Superior temporal gyrus (tissue), 1 donor: ENCODE results near the gene RILP.

Source experiments
- DNase-seq: peaks from one replicate; pipeline ENCODE4 v3.0.0-alpha.2; 2016; ENCODE audit errors: extremely low spot score

RILP gene

DNA sequence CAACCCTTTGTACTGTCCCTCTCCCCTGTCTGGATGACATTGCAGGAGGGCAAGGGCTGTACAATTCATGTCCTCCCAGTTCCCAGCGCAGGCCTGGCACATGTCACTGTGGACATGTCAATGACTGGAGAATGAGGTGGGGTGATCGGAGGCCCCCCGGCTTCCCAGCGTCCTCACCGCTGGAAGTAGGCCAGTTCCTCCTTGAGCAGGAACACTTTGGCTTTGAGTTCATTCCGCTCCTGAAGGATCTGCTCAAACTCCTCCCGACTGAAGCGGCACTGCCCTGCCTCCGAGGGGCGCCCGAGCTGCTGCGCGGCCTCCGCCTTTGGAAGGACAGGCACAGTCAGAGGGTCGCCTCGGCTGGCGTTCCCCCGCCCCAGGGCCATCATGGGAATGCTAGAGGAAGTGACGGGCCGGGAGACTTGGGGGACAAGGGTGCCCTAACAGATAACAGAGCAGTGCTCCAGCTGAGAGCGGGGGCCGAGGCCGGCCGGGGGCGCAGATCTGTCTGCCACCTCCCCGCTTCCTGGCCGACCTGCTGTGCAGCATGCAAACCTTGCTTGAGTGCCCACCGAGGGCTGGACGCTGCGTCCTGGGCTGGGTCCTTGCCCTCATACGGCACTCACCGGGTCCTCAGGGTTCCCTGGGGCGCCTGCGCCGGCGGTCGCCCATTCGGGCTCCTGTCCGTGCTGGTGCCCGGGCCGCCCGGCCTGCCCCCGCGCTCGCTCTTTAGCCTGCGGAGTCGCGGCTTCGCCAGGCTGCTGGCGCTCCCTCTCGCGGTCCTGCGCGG lies 1.3 kb downstream of the RILP start:
- no peak for DNase-seq

GRCh38 chr17:1647802-1648171 lies 1.9 kb downstream of the RILP start:
- DNase-seq: no peak

- no peak for DNase-seq
Observed at GRCh38 chr17:1646199-1646875, 3.3 kb downstream of the RILP start.

- DNase-seq: no peak
Observed at GRCh38 chr17:1645207-1646171, 4.2 kb downstream of the RILP start, which contains the start of gene SCARF1. Gene SCARF1, minus strand, starts transcription at chr17:1645732. Its CDS starts 35 bp downstream, at chr17:1645697.

GRCh38 chr17:1644493-1645206 lies 5.0 kb downstream of the RILP start:
- no peak for DNase-seq

DNA sequence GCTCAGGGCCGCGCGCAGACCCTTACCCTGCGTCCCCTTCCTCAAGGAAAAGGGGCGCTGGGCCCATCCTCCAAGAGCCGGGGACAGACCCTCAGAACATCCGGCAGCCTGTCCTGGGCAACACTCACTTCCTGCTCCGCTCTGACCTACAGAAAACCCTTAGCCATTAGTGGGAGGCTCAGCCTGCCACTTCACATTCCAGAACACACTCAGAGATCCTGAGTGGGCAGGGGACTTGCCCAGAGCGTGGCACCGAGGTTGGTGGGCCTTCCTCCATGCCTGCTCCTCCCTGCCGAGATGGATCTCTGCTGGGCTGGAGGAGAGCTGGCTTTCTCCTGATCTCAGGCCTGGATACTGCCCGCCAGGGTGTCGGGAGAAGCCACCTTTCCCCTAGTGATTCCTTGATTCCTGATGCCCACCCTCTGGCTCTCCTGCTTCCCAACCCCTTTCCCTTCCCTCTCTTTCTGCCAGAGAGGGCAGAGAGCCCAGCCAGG lies 5.6 kb downstream of the RILP start:
- DNase-seq: no peak

DNA sequence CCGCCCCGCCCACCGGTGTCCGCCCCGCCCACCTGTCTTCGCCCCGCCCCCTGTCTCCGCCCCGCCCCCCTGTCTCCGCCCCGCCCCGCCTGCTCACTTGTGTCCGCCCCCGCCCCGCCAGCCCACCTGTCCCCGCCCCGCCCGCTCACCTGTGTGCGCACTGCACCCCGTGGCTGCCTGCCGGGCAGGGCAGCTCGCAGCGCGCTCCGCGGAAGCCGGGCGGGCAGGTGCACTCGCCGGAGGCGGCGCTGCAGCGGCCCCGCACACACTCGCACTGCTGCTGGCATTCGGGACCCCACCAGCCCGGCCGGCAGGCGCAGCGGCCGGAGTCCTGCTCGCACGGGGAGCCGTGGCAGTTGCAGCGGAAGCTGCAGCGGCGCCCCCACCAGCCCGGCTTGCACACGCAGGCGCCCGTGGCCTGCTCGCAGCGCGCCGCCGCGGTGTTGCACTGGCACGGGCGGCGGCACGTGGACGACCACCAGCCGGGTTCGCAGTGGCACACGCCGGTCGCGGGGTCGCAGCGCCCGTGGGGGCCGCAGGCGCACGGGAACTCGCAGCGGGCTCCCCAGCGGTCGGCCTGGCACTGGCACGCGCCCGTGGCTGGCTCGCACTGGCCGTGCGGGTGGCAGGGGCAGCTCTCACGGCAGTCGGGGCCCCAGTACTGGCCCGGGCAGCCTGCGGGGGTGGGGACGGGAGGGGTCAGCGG lies 6.2 kb downstream of the RILP start:
- no peak for DNase-seq

DNA sequence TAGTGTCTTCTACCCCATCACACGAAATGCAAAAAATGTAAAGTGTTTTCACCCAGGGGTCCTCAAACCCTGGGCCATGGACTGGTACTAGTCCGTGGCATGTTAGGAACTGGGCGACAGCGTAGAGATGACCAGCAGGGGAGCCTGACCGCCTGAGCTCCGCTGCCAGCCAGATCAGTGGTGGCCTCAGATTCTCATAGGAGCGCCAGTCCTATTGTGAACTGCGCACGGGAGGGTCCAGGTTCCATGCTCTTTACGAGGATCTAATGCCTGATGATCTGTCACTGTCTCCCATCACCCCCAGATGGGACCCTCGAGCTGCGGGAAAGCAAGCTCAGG lies 8.6 kb downstream of the RILP start:
- DNase-seq: no peak

GRCh38 chr17:1640329-1641064 lies 9.2 kb downstream of the RILP start:
- DNase-seq: no peak

DNA sequence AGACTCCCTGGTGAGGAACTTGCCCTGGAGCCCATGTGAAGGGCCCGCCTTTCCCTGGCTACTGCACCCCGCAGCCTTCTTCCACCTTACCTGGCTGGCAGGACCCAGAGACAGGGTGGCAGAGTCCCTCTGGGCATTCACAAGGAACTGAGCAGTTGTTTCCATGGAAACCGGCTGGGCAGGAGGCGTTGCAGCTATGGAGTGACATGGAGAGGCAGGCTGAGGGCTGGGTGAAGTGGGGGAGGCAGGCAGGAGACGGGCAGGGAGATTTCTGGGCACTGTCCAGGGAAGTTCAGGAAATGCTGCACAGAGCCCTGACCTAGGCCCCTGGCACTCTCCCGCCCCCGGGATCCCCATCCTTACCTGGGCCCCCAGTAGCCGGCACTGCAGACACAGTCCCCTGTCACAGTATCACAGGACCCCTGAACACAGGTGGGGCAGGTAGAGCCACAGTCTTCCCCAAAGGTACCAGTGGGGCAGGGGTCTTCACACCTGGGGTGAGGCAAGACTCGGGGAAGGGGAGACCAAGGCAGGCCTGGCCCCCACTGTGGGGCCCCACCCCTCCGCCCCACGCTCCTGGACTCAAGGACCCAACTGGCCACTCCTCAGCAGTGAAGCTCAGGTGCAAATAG lies 10.0 kb downstream of the RILP start:
- no peak for DNase-seq

DNA sequence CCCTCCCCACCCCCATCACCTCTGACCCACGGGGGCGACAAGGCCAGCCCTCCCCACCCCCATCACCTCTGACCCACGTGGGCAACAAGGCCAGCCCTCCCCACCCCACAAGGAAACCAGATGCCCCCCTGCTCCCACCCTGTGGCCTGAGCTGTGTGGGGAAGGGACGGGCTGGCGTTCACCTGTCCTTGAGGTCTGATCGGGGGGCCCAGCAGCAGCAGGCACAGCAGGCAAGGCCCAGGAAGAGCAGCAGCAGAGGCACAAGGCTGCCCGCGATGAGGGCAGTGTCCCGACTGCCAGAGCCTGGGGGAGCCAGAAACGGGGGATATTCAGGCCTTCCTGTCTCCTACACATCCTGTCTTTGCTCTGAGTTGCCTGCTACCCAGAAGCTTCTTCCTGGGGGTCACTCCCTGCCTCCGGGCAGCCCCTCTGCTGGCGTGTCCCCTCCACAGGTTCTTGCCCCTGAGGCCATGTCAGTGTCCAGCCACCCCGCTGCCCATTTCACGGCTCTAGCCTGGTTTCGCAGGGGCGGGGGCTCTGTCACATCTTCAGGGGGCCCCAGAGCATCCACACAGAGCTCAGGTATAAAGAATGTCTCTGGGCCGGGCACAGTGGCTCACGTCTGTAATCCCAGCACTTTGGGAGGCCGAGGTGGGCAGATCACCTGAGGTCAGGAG lies 10.9 kb downstream of the RILP start:
- no peak for DNase-seq

DNA sequence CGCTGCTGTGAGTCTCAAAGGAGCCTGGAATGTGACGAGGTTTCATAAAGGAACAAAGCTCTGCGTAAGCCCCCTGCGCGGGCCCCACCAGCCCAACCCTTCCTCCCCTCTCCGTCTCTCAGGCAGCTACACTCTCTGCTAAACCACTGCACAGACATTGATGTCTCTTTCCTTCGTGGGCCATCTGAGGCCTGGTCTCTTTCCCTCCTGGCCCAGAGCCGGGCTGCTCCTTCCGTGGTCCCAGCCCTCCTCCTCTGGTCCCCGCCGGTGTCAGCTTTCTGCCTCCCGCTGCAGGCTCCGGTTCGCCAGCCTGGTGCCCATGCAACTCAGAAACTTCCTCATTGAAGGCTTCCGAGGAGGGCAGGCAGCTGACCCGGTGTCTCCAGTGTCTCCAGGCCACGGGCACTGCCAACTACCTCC lies 11.5 kb downstream of the RILP start:
- no peak for DNase-seq

DNA sequence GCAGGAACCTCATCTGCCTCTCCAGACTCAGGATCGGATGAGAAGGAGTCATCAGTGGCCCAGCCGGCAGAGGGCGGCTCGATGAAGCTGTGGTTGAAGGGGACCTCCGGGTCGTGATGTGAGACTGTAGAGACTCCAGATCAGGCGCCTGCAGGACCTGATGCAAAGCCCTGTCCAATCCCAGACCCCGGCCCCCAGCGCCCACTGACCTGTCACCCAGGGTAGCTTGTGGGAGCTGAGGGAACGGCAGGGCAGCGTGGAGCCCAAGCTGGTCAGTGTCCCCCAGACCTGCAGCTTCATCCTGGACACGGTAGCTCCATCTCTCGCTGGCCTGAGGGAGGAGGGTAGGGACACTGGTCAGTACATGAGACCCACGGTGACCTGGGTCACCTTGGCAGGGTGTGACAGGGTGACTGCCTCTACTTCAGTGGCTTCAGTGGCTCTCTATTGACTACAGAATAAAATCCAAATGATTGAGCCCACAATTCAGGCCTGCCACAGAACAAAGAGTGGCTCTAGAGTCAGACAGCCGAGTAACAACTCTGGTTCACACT lies 12.9 kb downstream of the RILP start:
- DNase-seq: no peak

DNA sequence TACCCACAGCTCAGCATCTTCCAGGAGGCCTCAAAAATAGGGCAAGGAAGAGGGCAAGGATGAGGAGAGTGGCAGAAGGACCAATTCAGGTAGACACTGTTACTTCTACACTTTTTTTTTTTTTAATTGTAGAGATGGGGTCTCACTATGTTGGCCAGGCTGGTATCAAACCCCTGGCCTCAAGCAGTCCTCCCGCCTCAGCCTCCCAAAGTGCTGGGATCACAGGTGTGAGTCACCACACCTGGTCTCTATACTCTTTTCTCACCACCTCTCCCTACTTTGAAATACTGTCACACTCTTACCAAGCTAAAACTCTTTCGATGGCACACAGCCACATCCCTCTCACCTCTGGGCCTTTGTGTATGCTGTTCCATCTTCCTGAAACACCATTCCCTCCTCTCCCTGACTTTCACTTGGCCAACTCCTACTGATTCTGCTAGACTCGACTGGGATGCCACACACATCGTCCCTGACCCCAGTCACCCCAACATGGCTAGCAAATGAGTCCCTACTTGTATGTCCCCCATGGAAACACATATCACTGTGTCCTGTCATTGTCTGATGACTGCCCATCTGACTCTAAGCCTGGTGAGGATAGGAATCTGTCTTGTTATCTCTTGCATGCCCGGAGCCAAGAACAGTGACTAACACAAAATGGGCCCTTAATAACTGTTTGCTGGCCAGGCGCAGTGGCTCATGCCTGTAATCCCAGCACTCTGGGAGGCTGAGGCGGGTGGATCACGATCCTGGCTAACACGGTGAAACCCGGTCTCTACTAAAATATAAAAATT lies 13.8 kb downstream of the RILP start:
- no peak for DNase-seq

DNA sequence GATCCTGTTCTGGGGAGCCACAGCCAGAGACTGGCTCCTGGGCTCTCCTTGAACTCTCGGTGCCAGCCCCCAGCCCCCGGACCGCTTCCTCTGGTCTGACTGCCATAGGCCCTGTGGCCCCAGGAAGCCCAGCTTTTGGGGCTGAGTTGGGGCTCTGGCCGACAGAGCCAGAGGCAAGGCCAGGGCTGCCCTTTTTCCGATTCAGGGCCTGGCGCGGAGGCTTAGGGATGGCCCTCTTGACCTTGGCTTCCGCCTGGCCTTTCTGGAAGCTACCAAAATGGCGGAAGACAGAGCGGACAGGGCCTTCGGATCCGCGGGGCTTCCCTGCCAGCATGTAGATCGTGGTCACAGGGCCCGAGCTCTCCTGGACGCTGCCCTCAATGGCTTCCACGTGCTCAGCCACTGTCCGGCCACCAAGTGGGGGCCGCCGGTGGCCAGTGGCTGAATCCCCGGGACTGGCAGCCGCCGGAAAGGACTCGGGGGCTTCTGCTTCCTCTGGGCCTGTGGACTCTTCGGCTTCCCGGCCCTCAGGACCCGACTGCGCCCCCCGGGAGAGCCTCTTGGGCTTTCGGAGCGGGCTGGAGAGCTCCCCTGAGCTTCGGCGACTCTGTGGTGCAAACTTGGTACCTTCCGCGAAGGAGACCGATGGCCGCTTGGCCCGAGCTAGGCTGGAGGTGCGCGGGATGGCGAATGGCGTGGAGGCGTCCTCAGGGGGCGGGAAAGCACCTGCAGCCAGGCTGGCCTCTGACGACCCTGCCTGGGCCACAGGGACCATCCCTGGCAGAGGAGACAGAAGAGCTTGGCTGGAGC lies 14.6 kb downstream of the RILP start:
- no peak for DNase-seq

GRCh38 chr17:1630662-1631061 lies 19.0 kb downstream of the RILP start:
- DNase-seq: no peak
